Liver (tissue), 3 donors: ENCODE measurements around the gene SLC66A1.

Experiments used
- EGR1 ChIP-seq, 2 donors: IDR thresholded peaks; 2 replicates each; pipeline ENCODE4 v1.6.1; 2016 to 2018; ENCODE audit warnings: antibody characterized with exemption in 2 of 2, low read depth in 2 of 2
- HNF4A ChIP-seq, 2 donors: conservative IDR thresholded peaks; 2 replicates each; pipeline ENCODE4 v1.6.1; 2016; ENCODE audit warnings: antibody characterized with exemption in 2 of 2, mild to moderate bottlenecking in 2 of 2
- MAX ChIP-seq: IDR thresholded peaks from 2 replicates; pipeline ENCODE4 v1.6.1; 2016; ENCODE audit warnings: antibody characterized with exemption
- RAD21 ChIP-seq, 2 donors: IDR thresholded peaks; 2 replicates each; pipeline ENCODE4 v1.6.1; 2016; ENCODE audit warnings: antibody characterized with exemption in 2 of 2, mild to moderate bottlenecking in 2 of 2
- SP1 ChIP-seq: IDR thresholded peaks from 2 replicates; pipeline ENCODE4 v1.6.1; 2018; ENCODE audit warnings: antibody characterized with exemption, mild to moderate bottlenecking
- TAF1 ChIP-seq: conservative IDR thresholded peaks from 2 replicates; pipeline ENCODE4 v1.6.1; 2016; ENCODE audit warnings: antibody characterized with exemption, mild to moderate bottlenecking
- YY1 ChIP-seq: IDR thresholded peaks from 2 replicates; pipeline ENCODE4 v1.6.1; 2016; ENCODE audit warnings: antibody characterized with exemption, mild to moderate bottlenecking
- ZBTB33 ChIP-seq: IDR thresholded peaks from 2 replicates; pipeline ENCODE4 v1.6.1; 2016; ENCODE audit warnings: antibody characterized with exemption
- TF ChIP-seq, protein P1 (sequence below): fragments of 150-350 bp; IDR thresholded peaks from 2 replicates; pipeline ENCODE4 v1.5.1; 2017; ENCODE audit warnings: improper control_type of control experiment, low read depth, low read length; ENCODE audit not compliant: missing input control
- donor health status: healthy.
- donor health status: healthy.

DNA sequence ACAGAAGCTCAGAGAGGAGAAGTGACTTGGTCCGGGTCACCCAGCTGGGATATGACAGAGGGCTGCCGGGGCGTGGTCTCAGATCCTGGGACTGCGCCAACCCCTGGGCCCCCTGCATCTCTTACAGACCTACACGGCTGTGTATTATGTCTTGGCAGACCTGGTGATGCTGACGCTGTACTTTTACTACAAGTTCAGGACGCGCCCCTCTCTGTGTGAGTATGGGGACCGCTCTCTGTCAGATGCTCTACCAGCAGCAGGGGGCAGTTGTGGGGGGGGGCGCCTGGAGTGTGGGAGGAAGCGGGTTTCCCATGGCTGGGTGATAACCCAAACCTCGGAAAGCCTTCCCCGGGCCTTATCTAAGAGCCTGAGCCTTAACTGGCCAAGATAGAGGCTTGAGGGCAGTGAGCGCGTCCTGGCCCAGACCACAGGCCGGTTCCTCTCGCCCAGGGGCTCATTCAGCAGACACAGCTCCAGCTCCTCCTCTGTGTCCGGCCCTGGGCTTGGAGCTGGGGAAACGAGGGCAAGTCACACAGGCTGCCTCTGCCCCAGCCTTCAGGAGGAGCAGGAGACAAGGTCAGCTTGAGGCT, 13.3 kb downstream of the SLC66A1 start:
- TF ChIP-seq, protein P1, sequence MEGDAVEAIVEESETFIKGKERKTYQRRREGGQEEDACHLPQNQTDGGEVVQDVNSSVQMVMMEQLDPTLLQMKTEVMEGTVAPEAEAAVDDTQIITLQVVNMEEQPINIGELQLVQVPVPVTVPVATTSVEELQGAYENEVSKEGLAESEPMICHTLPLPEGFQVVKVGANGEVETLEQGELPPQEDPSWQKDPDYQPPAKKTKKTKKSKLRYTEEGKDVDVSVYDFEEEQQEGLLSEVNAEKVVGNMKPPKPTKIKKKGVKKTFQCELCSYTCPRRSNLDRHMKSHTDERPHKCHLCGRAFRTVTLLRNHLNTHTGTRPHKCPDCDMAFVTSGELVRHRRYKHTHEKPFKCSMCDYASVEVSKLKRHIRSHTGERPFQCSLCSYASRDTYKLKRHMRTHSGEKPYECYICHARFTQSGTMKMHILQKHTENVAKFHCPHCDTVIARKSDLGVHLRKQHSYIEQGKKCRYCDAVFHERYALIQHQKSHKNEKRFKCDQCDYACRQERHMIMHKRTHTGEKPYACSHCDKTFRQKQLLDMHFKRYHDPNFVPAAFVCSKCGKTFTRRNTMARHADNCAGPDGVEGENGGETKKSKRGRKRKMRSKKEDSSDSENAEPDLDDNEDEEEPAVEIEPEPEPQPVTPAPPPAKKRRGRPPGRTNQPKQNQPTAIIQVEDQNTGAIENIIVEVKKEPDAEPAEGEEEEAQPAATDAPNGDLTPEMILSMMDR, result no peak
- TF ChIP-seq HNF4A (conservative IDR thresholded peaks at IDR 0.05) (no peak), SP1 (no peak), YY1 (no peak), MAX (no peak), TAF1 (no peak), EGR1 (IDR thresholded peaks at IDR 0.05; ENCODE audit: low read depth in 2 of 2) (no peak), ZBTB33 (no peak), RAD21 (IDR thresholded peaks at IDR 0.05) (no peak)
